Calu3 (cell line): ENCODE measurements around the gene OTOP1. TPM values are rescaled to one million over a fixed set of nuclear protein-coding genes. Genes with fewer than 3 reads are reported as not detected.
"Not testable (repeated sequence)": the region's sequence is repeated elsewhere in the genome, so short reads cannot be mapped to it uniquely, and the experiment has no call there.

ENCODE experiments used
- BruUV-seq: library from RNA; stranded (reverse); fragments of 400-500 nt; replicated peaks from 2 replicates; lab custom pipeline; 2021; lab: Mats Ljungman, UMichigan
- CTCF ChIA-PET: fragments of 300-600 bp; sonication (Branson Sonifier 250); formaldehyde crosslinking; loops from one replicate; lab custom pipeline; 2022; ENCODE audit warnings: antibody characterized with exemption; lab: Charles Lee
- DNase-seq: peaks from one replicate; pipeline ENCODE4 v3.0.0; 2022
- H3K27ac Mint-ChIP-seq: one replicate; pipeline ENCODE4 v1.8.0; 2022; ENCODE audit warnings: mixed read lengths; ENCODE audit not compliant: unreplicated experiment
- H3K27me3 Mint-ChIP-seq: one replicate; pipeline ENCODE4 v1.8.0; 2022; ENCODE audit warnings: mixed read lengths; ENCODE audit not compliant: unreplicated experiment
- H3K36me3 Mint-ChIP-seq: one replicate; pipeline ENCODE4 v1.8.0; 2022; ENCODE audit warnings: mild to moderate bottlenecking, moderate library complexity, mixed read lengths; ENCODE audit not compliant: insufficient read depth, unreplicated experiment
- H3K4me1 Mint-ChIP-seq: one replicate; pipeline ENCODE4 v1.8.0; 2022; ENCODE audit warnings: mild to moderate bottlenecking, low read depth, mixed read lengths; ENCODE audit not compliant: unreplicated experiment
- H3K4me3 Mint-ChIP-seq: one replicate; pipeline ENCODE4 v1.8.0; 2022; ENCODE audit warnings: mild to moderate bottlenecking, low read depth, moderate library complexity, mixed read lengths; ENCODE audit not compliant: unreplicated experiment
- H3K9me3 Mint-ChIP-seq: one replicate; pipeline ENCODE4 v1.8.0; 2022; ENCODE audit warnings: low read depth, mixed read lengths; ENCODE audit not compliant: unreplicated experiment
- intact Hi-C: fragments of 100-400 bp; cut with micrococcal nuclease; formaldehyde crosslinking; loops from one replicate; pipeline ENCODE4 v1.10.0; 2022; ENCODE audit not compliant: unreplicated experiment
- total RNA-seq: library from RNA; stranded (reverse); gene quantifications from 2 replicates; pipeline ENCODE4 v1.2.3, GENCODE V29; 2022
- TF ChIP-seq, protein P1 (sequence below): fragments of 200-600 bp; IDR thresholded peaks from one replicate; pipeline ENCODE4 v1.8.0; 2022; ENCODE audit warnings: antibody characterized with exemption; ENCODE audit not compliant: unreplicated experiment

Gene OTOP1
- total RNA-seq, 1 experiment from 2014 or later = not detected

DNA sequence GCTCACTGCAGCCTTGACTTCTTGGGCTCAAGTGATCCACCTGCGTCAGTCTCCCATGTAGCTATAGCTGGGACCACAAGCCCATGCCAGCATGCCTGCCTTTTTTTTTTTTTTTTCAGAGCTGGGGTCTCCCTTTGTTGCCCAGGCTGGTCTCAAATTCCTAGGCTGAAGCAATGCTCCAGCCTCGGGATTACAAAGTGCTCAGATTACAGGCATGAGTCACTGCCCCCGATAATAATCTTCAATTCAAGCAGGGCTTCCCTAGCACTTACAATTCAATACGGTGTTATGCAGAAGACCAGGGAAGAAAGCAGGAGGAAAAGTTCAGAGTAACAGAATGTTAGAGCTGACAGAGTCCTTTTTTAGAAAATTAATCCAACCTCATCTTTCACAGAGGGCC is 26.1 kb downstream of the OTOP1 start:
- CTCF ChIA-PET = no interaction called here

GRCh38 chr4:4195354-4195753 is 31.4 kb downstream of the OTOP1 start:
- BruUV-seq = no TSS peak
- no peaks in the 10 kb centered on the region for H3K36me3 Mint-ChIP-seq
- no peak overlapping the region for H3K27ac Mint-ChIP-seq
- CTCF ChIA-PET = no interaction called here
- H3K9me3 Mint-ChIP-seq = no peaks in the 10 kb centered on the region
- H3K4me1 Mint-ChIP-seq = no peaks in the 10 kb centered on the region
- no peak overlapping the region for H3K4me3 Mint-ChIP-seq
- no peak for DNase-seq
- peaks cover 65% of the 10 kb centered on the region for H3K27me3 Mint-ChIP-seq
- TF ChIP-seq, protein P1, sequence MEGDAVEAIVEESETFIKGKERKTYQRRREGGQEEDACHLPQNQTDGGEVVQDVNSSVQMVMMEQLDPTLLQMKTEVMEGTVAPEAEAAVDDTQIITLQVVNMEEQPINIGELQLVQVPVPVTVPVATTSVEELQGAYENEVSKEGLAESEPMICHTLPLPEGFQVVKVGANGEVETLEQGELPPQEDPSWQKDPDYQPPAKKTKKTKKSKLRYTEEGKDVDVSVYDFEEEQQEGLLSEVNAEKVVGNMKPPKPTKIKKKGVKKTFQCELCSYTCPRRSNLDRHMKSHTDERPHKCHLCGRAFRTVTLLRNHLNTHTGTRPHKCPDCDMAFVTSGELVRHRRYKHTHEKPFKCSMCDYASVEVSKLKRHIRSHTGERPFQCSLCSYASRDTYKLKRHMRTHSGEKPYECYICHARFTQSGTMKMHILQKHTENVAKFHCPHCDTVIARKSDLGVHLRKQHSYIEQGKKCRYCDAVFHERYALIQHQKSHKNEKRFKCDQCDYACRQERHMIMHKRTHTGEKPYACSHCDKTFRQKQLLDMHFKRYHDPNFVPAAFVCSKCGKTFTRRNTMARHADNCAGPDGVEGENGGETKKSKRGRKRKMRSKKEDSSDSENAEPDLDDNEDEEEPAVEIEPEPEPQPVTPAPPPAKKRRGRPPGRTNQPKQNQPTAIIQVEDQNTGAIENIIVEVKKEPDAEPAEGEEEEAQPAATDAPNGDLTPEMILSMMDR = no peak
- intact Hi-C loops = no loop called here

More for the DNA sequence above, 26.1 kb downstream of the OTOP1 start:
- H3K4me1 Mint-ChIP-seq = no peaks in the 10 kb centered on the region
- BruUV-seq = no TSS peak
- no peak overlapping the region for H3K27ac Mint-ChIP-seq
- DNase-seq = no peak
- peaks cover 42% of the 10 kb centered on the region for H3K27me3 Mint-ChIP-seq
- intact Hi-C loops = no loop called here
- no peaks in the 10 kb centered on the region for H3K9me3 Mint-ChIP-seq
- TF ChIP-seq, protein P1 = no peak
- no peak overlapping the region for H3K4me3 Mint-ChIP-seq
- H3K36me3 Mint-ChIP-seq = no peaks in the 10 kb centered on the region

- BruUV-seq, H3K36me3 Mint-ChIP-seq: not testable (repeated sequence)
These were observed 38.2 kb downstream of the OTOP1 start for GRCh38 chr4:4188557-4188956.

GRCh38 chr4:4185528-4185927 is 41.2 kb downstream of the OTOP1 start:
- CTCF ChIA-PET = no interaction called here
- Mint-ChIP-seq H3K9me3 (no peaks in the 10 kb centered on the region), H3K4me1 (no peaks in the 10 kb centered on the region), H3K36me3 (no peaks in the 10 kb centered on the region), H3K4me3 (no peak overlapping the region), H3K27me3 (peaks cover 51% of the 10 kb centered on the region), H3K27ac (no peak overlapping the region)
- BruUV-seq = no TSS peak
- DNase-seq = no peak
- intact Hi-C loops = no loop called here
- TF ChIP-seq, protein P1 = no peak

More at GRCh38 chr4:4188557-4188956, 38.2 kb downstream of the OTOP1 start:
- DNase-seq, H3K4me1 Mint-ChIP-seq, H3K27ac Mint-ChIP-seq, CTCF ChIA-PET, intact Hi-C loops, H3K9me3 Mint-ChIP-seq, H3K4me3 Mint-ChIP-seq: not testable (repeated sequence)
- peaks cover 72% of the 10 kb centered on the region for H3K27me3 Mint-ChIP-seq

DNA sequence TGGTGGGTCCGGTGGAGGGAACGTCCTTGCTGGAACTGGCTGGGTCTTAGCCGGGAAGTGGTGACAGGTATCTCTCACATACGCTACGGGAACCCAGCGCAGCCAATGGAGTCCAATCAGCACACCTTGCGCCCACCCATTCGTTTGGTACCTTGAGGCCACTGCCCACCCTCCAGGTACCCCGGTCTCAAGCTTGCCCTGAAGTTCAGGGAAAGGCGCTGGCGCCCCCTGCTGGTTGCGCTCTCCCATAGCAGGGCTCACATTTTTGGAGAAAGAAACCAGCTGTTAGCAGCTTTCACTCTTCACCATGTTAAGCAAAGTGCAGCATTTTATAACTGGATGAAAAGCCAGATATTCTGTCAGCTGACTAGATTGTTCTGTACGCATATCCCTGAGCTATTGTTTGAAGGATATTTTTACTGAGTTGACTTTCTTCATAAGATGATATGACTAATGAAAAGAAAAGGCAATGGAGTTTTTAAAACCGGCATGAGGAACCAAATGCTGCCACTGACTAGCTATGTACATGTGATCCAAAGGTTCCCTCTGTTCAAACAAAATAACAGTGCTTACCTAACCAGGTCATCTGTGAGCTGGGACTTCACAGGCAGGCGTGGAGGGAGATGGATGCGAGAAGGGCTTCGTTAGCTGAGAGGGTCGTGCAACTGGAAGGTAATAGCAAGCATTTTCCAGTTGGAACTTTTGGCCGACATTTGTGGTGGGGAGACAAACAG is 43.7 kb downstream of the OTOP1 start:
- no TSS peak for BruUV-seq
- peak; percentile 40 for DNase-seq
- H3K27me3 Mint-ChIP-seq = peaks cover 58% of the 10 kb centered on the region
- TF ChIP-seq, protein P1 = peak; percentile 60
- H3K4me3 Mint-ChIP-seq = no peak overlapping the region
- no peak overlapping the region for H3K27ac Mint-ChIP-seq
- no peaks in the 10 kb centered on the region for H3K4me1 Mint-ChIP-seq
- CTCF ChIA-PET = interaction anchor here (1.4 kb wide), 1 partner anchor 22 kb away, joined by 4 read pairs; no protein-coding TSS in a partner anchor
- no peaks in the 10 kb centered on the region for H3K36me3 Mint-ChIP-seq
- intact Hi-C loops = no loop called here
- no peaks in the 10 kb centered on the region for H3K9me3 Mint-ChIP-seq
